ENCODE measurements around the gene CDHR2. TPM values are rescaled to one million over a fixed set of nuclear protein-coding genes. Genes with fewer than 3 reads are reported as not detected.

The CDHR2 gene
- total and polyA plus RNA-seq, 2 donors from 2014 or later = 4.2 to 8.0 TPM

DNA sequence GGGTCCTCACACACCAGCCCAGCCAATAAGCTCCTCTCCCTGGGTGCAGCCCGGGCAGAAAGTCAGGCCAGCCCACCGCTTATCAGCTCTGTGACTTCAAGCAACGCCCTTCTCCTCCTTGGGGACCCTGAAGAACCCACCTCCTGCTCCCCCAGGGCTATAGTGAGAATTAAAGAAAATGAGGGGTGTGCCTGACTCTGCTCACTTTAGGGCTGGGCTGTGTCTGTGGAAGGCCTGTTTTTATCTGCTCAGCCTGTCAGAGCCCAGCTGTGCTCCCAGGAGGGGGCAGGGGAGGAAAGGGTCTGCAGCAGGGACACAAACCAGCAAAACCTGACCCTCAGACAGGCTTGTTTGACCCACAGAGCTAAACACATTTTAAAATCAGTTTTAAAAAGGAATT is 56.9 kb downstream of the CDHR2 start:
- peaks cover 0 to 3% (median 0%) of the 10 kb centered on the region in 3 donors for H3K4me1 ChIP-seq (ENCODE audit: control insufficient read depth in 2 of 3, insufficient read depth in 2 of 3, low read depth in 1 of 3, low read length in 3 of 3)
- no peak for FAIRE-seq
- no peak overlapping the region for H3K9ac ChIP-seq (ENCODE audit: low read length in 3 of 3)
- H3K36me3 ChIP-seq (ENCODE audit: control insufficient read depth in 2 of 3, insufficient read depth in 3 of 3, low read length in 3 of 3) = no peaks in the 10 kb centered on the region
- peaks cover 4% of the 10 kb centered on the region for H3K27me3 ChIP-seq (ENCODE audit: control insufficient read depth, insufficient read depth, low read length)
- no peaks in the 10 kb centered on the region for H3K9me3 ChIP-seq (ENCODE audit: control insufficient read depth in 2 of 3, insufficient read depth in 1 of 3, low read length in 3 of 3)
- no peak overlapping the region for H3K27ac ChIP-seq (ENCODE audit: low read depth in 2 of 2, low read length in 2 of 2)
- intact Hi-C loops (cut with DNase I) = no loop called here
- peak in 1 of 5 donors; percentile 39 for DNase-seq
- no peak overlapping the region for H3K4me3 ChIP-seq (ENCODE audit: low read length in 3 of 3)
- TF ChIP-seq, protein P1, sequence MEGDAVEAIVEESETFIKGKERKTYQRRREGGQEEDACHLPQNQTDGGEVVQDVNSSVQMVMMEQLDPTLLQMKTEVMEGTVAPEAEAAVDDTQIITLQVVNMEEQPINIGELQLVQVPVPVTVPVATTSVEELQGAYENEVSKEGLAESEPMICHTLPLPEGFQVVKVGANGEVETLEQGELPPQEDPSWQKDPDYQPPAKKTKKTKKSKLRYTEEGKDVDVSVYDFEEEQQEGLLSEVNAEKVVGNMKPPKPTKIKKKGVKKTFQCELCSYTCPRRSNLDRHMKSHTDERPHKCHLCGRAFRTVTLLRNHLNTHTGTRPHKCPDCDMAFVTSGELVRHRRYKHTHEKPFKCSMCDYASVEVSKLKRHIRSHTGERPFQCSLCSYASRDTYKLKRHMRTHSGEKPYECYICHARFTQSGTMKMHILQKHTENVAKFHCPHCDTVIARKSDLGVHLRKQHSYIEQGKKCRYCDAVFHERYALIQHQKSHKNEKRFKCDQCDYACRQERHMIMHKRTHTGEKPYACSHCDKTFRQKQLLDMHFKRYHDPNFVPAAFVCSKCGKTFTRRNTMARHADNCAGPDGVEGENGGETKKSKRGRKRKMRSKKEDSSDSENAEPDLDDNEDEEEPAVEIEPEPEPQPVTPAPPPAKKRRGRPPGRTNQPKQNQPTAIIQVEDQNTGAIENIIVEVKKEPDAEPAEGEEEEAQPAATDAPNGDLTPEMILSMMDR (IDR thresholded peaks at IDR 0.05; ENCODE audit: borderline replicate concordance, extremely low read depth, insufficient read depth) = no peak

DNA sequence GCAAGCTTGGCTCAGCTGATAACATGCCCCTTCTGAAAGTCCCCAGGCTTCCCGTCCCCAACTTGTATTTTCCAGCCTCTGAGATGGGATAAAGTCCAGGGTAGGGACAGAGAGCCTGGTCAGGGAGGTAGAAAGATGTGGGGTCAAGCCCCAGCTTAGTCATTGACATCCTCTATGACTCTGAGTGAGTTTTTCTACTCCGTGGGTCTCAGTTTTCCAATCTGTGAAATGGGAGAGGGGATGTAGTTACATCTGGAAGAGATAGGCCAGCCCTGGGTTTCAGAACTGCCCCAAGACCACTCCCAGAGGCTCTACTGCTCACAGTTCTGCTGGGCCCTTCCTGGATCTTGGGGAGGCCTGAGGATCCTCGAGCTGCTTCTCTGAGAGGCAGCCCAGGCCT is 57.7 kb downstream of the CDHR2 start:
- Histone ChIP-seq H3K36me3 (ENCODE audit: control insufficient read depth in 2 of 3, insufficient read depth in 3 of 3, low read length in 3 of 3) (no peaks in the 10 kb centered on the region), H3K9ac (ENCODE audit: low read length in 3 of 3) (no peak overlapping the region), H3K4me3 (ENCODE audit: low read length in 3 of 3) (no peak overlapping the region), H3K4me1 (ENCODE audit: control insufficient read depth in 2 of 3, insufficient read depth in 2 of 3, low read depth in 1 of 3, low read length in 3 of 3) (peaks cover 0 to 3% (median 0%) of the 10 kb centered on the region in 3 donors), H3K27ac (ENCODE audit: low read depth in 2 of 2, low read length in 2 of 2) (no peak overlapping the region), H3K9me3 (ENCODE audit: control insufficient read depth in 2 of 3, insufficient read depth in 1 of 3, low read length in 3 of 3) (no peaks in the 10 kb centered on the region), H3K27me3 (ENCODE audit: control insufficient read depth, insufficient read depth, low read length) (peaks cover 4% of the 10 kb centered on the region)
- TF ChIP-seq, protein P1 (IDR thresholded peaks at IDR 0.05; ENCODE audit: borderline replicate concordance, extremely low read depth, insufficient read depth) = no peak
- no peak for FAIRE-seq
- intact Hi-C loops (cut with DNase I) = no loop called here
- DNase-seq = no peak

DNA sequence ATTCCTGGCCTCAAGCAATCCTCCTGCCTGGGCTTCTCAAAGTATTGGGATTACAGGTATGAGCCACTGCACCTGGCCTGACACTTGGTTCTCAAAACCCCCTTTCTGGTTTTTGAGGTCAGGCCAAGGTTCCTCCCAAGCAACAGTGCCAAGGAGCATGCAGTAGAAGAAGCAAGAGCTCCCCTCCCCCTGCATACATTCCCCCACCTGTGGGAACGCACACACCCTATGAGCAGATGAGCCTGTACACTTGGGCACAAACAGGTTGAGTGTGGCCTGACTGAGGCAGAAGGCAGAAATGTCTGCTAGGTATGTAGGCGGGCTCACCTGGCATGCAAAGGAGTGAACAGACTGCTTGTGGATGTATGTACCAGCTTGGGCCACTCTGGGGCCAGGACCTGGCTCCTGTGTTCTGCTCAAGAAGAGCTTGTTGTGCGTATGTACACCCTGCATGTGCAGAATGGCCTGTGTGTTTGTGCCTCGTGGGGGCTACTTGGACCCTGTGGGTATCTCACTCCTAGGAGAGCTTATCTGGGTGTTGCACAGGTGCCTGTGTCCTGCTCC is 59.1 kb downstream of the CDHR2 start:
- peaks cover 4% of the 10 kb centered on the region for H3K27me3 ChIP-seq (ENCODE audit: control insufficient read depth, insufficient read depth, low read length)
- DNase-seq (no peak), FAIRE-seq (no peak)
- H3K9ac ChIP-seq (ENCODE audit: low read length in 3 of 3) = no peak overlapping the region
- no peak overlapping the region for H3K27ac ChIP-seq (ENCODE audit: low read depth in 2 of 2, low read length in 2 of 2)
- TF ChIP-seq, protein P1 (IDR thresholded peaks at IDR 0.05; ENCODE audit: borderline replicate concordance, extremely low read depth, insufficient read depth) = no peak
- no peaks in the 10 kb centered on the region for H3K9me3 ChIP-seq (ENCODE audit: control insufficient read depth in 2 of 3, insufficient read depth in 1 of 3, low read length in 3 of 3)
- H3K4me1 ChIP-seq (ENCODE audit: control insufficient read depth in 2 of 3, insufficient read depth in 2 of 3, low read depth in 1 of 3, low read length in 3 of 3) = peaks cover 0 to 3% (median 0%) of the 10 kb centered on the region in 3 donors
- intact Hi-C loops (cut with DNase I) = no loop called here
- H3K4me3 ChIP-seq (ENCODE audit: low read length in 3 of 3) = no peak overlapping the region
- no peaks in the 10 kb centered on the region for H3K36me3 ChIP-seq (ENCODE audit: control insufficient read depth in 2 of 3, insufficient read depth in 3 of 3, low read length in 3 of 3)
